DMS53 (cell line): ENCODE measurements around the gene RPS28.
"Not testable (repeated sequence)": the region's sequence is repeated elsewhere in the genome, so short reads cannot be mapped to it uniquely, and the experiment has no call there.

Source experiments
- DNase-seq: peaks from one replicate; lab custom pipeline; 2025; lab: John Stamatoyannopoulos, UW

RPS28 gene

GRCh38 chr19:8320564-8321066, 681 bp upstream of the RPS28 start:
- DNase-seq, result peak; percentile 45

GRCh38 chr19:8321986-8322637, 816 bp downstream of the RPS28 start:
- DNase-seq, result no peak

DNA sequence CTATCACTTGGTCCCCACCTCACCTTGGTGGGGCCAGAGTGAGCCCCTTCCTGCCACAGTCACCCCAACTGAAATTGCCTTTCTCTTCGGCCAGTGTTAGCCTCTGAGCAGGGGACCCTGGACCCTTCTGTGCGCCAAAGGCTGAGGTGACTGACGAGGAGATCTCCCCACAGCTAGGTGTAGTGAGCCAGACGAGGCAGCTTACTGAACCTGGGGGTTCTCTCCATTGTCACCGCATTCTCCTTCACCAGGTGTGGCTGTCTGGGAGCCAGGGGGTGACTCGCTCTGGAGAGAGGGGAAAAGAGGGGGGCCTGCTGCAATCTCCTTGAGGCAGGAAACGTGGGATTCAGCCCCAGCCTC, 1.3 kb downstream of the RPS28 start:
- no peak for DNase-seq

- peak; percentile 51 for DNase-seq
Observed at GRCh38 chr19:8323781-8324185, 2.5 kb downstream of the RPS28 start.

DNA sequence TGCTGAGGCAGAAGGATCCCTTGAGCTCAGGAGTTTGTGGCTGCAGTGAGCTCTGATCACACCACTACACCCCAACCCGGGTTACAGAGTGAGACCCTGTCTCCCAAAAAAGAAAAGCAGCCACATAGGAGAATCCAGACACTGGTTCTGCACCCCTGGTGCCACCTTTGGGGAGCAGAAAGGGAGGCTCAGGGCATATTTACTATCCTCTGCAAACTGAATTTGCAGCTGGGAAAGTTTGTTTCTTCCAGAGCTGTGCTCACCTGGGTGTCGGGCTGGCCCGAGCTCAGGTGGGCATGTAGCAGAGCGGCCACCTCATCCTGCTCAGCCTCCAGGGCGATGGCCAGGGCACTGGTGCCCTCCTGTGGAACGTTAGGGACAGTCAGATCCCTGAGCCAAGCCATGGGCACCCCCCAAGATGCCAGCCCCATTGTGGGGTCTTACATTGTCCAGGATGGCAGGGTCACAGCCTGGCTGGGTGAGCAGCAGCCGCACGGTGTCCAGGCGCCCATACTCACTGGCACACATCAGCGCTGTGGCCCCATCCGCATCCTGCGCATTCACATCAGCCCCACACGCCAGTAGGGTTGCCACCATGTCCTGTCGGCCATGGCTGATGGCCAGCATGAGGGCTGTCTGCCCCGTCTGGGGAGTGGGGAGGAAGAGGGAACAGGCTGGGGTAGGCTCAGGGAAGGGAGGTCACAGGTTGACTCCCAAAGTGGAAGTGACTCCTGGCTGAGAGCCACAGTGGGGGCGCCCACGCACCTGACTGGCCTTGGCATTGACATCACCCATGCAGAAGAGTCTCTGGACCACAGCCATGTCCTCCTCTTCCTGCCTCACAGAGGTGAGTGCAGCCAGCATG, 3.1 kb downstream of the RPS28 start:
- peak; percentile 84 for DNase-seq

- no peak for DNase-seq
Observed at GRCh38 chr19:8325454-8325853, 4.2 kb downstream of the RPS28 start.

- DNase-seq, result no peak
Observed at GRCh38 chr19:8329996-8330395, 8.7 kb downstream of the RPS28 start.

GRCh38 chr19:8331263-8331845, 10.1 kb downstream of the RPS28 start:
- no peak for DNase-seq

- DNase-seq, result peak; percentile 24
Observed at GRCh38 chr19:8332976-8333766, 11.9 kb downstream of the RPS28 start.

DNA sequence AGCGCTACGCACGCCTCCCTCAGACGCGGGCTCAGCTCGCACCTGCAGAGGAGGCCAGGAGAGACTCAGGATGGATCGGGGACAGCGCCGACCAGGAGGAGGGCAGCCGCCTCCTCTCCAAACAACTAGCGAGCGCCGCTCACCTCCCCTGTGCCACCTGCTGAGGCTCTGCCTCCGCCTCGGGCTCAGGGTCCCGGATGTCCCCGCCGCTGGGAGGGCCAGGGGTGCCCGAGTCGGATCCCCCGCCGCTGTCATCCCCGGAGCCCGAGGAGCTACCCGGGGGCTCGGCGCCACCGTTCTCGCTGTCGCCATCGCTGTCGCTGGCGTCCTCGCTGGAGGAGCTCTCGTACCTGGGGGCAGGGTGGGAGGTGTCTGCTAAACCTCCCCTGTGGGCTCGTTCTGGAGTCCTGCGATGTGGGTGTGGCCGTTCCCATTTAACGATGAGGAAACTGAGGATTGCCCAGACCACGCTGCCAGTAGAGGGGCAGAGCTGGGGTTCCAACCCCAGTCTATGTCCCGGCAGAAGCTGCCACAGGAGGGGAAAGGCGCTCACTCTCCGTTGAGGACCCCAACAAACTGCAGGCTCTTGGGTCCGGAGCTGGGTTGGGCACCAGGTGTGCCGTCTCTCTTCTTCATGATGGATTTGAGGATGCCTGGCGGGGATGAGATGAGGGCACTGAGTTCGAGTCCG, 12.6 kb downstream of the RPS28 start:
- DNase-seq, result peak; percentile 80

- peak; percentile 98 for DNase-seq
Observed at GRCh38 chr19:8334458-8335342, 13.4 kb downstream of the RPS28 start.

DNA sequence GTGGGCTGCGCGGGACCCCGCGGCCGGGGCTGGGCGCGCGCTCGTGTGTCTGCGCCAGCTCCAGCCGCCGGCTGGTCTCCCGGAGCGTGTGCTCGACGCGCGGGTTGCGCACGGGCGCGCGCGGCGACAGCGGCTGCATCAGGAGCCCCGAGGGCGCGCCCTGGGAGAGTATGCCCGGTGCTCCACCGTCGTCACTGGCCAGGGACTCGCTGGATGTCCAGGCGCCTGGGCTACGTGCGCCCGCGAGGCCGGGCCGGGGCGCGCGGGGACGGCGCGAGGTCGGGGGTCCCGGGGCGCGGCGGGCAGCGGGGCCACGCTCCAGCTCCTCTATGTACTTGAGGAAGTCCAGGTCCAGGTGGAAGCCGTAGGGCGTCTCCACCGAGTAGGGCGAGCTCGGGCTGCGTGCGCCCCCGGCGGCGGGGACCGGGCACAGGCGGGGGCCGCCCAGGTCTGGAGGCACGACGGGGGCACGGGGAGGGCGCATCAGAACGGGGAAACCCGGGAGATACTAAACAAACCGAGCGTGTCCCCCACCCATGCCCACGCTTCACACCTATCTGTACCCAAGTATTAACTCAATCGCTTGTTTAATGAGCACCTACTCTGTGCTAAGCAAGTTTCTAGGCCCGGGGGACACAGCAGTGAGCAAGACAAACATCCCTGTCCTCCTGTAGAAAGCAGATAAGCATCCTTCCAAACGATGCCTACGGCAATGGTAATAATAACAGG, 14.2 kb downstream of the RPS28 start:
- peak; percentile 98 for DNase-seq

- peak; percentile 84 for DNase-seq
Observed at GRCh38 chr19:8336072-8336569, 14.8 kb downstream of the RPS28 start.

DNA sequence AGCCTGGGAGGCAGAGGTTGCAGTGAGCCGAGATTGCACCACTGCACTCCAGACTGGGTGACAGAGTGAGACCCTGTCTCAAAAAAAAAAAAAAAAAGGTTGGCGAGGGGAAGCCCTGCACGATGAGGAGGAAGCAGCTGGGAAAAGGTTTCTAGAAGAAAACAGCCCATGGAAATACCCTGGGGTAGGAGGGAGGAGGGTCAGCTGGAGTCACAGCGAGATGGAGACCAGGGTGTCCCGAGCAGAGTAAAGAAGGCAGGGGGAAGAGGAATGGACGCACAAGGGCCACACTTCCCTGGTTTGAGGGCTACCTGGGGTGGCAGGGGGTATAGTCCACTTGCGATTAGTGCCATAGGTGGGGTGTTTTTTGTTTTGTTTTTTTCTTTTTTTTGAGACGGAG, 15.4 kb downstream of the RPS28 start:
- DNase-seq, result no peak

GRCh38 chr19:8337728-8338127, 16.4 kb downstream of the RPS28 start:
- DNase-seq, result peak; percentile 50

- DNase-seq, result peak; percentile 45
Observed at GRCh38 chr19:8338835-8339234, 17.5 kb downstream of the RPS28 start.

GRCh38 chr19:8340341-8341096, 19.2 kb downstream of the RPS28 start:
- DNase-seq, result peak; percentile 21

DNA sequence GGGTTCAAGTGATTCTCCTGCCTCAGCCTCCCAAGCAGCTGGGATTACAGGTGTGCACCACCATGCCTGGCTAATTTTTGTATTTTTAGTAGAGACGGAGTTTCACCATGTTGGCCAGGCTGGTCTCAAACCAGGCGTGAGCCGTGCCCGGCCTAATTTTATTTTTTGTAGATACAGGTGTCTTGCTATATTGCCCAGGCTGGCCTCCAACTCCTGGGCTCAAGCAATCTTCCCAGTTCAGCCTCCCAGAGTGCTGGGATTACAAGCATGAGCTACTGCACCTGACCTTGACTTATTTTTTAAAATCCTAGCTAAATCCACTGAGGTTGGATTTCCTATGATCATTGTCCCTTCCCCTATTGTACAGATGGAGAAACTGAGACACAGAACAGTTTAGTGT, 20.2 kb downstream of the RPS28 start:
- DNase-seq, result not testable (repeated sequence)

GRCh38 chr19:8342316-8342683, 21.0 kb downstream of the RPS28 start:
- no peak for DNase-seq
